ENCODE data around the gene R3HDM4.
A peak's percentile ranks its signal among the peaks of the same experiment; 100 is the strongest.
"Not testable (repeated sequence)": the region's sequence is repeated elsewhere in the genome, so short reads cannot be mapped to it uniquely, and the experiment has no call there.

The R3HDM4 gene

GRCh38 chr19:913080-913748 lies at the start of gene R3HDM4:
TSS of gene R3HDM4 (minus strand) at chr19:913219. CDS start at chr19:913157, 62 bp downstream.
- Histone ChIP-seq H3K36me3 (ENCODE audit: control insufficient read depth in 1 of 2, insufficient read depth in 2 of 2, low read length in 2 of 2) (no peaks in the 10 kb centered on the region), H3K27ac (ENCODE audit: low read depth, low read length) (peak within 1 kb of the TSS; percentile 81), H3K27me3 (ENCODE audit: control insufficient read depth in 1 of 2, insufficient read depth in 2 of 2, low read length in 2 of 2) (peaks cover 13 to 16% of the 10 kb centered on the region in 2 donors), H3K9me3 (ENCODE audit: control insufficient read depth in 1 of 2, low read length in 2 of 2) (no peaks in the 10 kb centered on the region), H3K4me1 (ENCODE audit: control insufficient read depth in 1 of 2, insufficient read depth in 2 of 2, low read length in 2 of 2) (peaks cover 13 to 23% of the 10 kb centered on the region in 2 donors), H3K9ac (ENCODE audit: low read depth in 1 of 2, low read length in 2 of 2) (peak within 1 kb of the TSS; percentile 94 to 97), H3K4me3 (ENCODE audit: low read depth in 1 of 2, low read length in 2 of 2) (peak within 1 kb of the TSS; percentile 78)

DNA sequence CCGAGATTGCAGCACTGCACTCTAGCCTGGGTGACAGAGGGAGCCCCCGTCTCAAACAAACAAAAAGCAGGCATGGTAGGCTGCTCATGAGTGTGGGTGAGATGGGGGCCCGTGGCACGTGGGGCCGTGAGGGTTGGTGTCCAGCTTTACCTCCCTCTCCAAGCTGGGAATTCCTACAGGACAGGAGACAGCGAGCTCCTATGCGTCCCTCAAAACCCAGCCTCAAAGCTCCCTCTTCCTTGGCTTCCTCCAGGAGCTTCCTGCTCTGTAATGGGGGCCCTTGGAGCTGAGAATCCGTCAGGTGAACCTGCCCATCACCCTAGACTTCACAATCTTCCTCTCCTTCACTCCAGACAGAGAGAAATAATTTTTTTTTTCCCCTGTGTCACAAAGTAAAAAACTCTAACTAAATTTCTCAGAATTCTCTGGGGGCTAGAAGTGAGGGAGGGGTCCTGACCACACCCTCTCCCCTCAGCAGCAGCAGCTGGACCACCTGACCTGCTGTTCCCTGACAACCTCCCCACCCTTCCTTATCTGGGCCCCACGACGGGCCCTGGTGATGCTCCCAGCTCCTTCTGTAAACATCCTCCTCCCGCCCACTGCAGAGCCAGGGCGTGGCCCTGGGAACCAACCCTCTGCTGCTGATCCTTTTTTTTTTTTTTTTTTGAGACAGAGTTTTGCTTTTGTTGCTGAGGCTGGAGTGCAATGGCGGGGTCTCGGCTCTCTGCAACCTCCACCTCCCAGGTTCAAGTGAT lies 49.0 kb upstream of the R3HDM4 start:
- H3K9ac ChIP-seq (ENCODE audit: low read depth in 1 of 2, low read length in 2 of 2): no peak overlapping the region
- peaks cover 0 to 17% of the 10 kb centered on the region in 2 donors for H3K36me3 ChIP-seq (ENCODE audit: control insufficient read depth in 1 of 2, insufficient read depth in 2 of 2, low read length in 2 of 2)
- no peaks in the 10 kb centered on the region for H3K4me1 ChIP-seq (ENCODE audit: control insufficient read depth in 1 of 2, insufficient read depth in 2 of 2, low read length in 2 of 2)
- H3K4me3 ChIP-seq (ENCODE audit: low read depth in 1 of 2, low read length in 2 of 2): no peak overlapping the region
- no peaks in the 10 kb centered on the region for H3K9me3 ChIP-seq (ENCODE audit: control insufficient read depth in 1 of 2, low read length in 2 of 2)
- H3K27me3 ChIP-seq (ENCODE audit: control insufficient read depth in 1 of 2, insufficient read depth in 2 of 2, low read length in 2 of 2): no peaks in the 10 kb centered on the region
- no peak overlapping the region for H3K27ac ChIP-seq (ENCODE audit: low read depth, low read length)

DNA sequence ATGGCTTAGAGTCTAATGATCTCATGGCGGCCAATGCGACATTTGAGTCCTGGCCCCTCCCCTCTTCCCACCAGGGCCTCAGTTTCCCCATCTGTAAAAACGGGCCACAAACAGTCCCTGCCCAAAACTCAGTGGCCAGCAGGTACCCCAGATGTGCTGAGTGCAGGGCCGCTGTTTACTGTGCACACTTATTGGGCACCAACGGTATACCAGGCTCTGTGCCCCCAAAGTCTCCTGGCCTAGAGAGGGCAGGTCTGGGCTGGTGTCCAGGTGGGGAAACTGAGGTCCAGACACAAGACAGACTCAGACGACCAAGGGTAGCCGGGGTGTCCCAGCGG lies 47.6 kb upstream of the R3HDM4 start:
- Histone ChIP-seq H3K36me3 (ENCODE audit: control insufficient read depth in 1 of 2, insufficient read depth in 2 of 2, low read length in 2 of 2) (peaks cover 0 to 13% of the 10 kb centered on the region in 2 donors), H3K27ac (ENCODE audit: low read depth, low read length) (no peak overlapping the region), H3K4me1 (ENCODE audit: control insufficient read depth in 1 of 2, insufficient read depth in 2 of 2, low read length in 2 of 2) (no peaks in the 10 kb centered on the region), H3K4me3 (ENCODE audit: low read depth in 1 of 2, low read length in 2 of 2) (no peak overlapping the region), H3K9ac (ENCODE audit: low read depth in 1 of 2, low read length in 2 of 2) (no peak overlapping the region), H3K9me3 (ENCODE audit: control insufficient read depth in 1 of 2, low read length in 2 of 2) (no peaks in the 10 kb centered on the region), H3K27me3 (ENCODE audit: control insufficient read depth in 1 of 2, insufficient read depth in 2 of 2, low read length in 2 of 2) (no peaks in the 10 kb centered on the region)

GRCh38 chr19:960020-960419 lies 47.0 kb upstream of the R3HDM4 start:
- H3K9ac ChIP-seq (ENCODE audit: low read depth in 1 of 2, low read length in 2 of 2): no peak overlapping the region
- H3K9me3 ChIP-seq (ENCODE audit: control insufficient read depth in 1 of 2, low read length in 2 of 2): no peaks in the 10 kb centered on the region
- no peaks in the 10 kb centered on the region for H3K27me3 ChIP-seq (ENCODE audit: control insufficient read depth in 1 of 2, insufficient read depth in 2 of 2, low read length in 2 of 2)
- no peak overlapping the region for H3K4me3 ChIP-seq (ENCODE audit: low read depth in 1 of 2, low read length in 2 of 2)
- H3K4me1 ChIP-seq (ENCODE audit: control insufficient read depth in 1 of 2, insufficient read depth in 2 of 2, low read length in 2 of 2): peaks cover 0 to 4% of the 10 kb centered on the region in 2 donors
- peaks cover 0 to 10% of the 10 kb centered on the region in 2 donors for H3K36me3 ChIP-seq (ENCODE audit: control insufficient read depth in 1 of 2, insufficient read depth in 2 of 2, low read length in 2 of 2)
- H3K27ac ChIP-seq (ENCODE audit: low read depth, low read length): no peak overlapping the region

- H3K4me3 ChIP-seq (ENCODE audit: low read depth in 1 of 2, low read length in 2 of 2): no peak overlapping the region
- no peak overlapping the region for H3K9ac ChIP-seq (ENCODE audit: low read depth in 1 of 2, low read length in 2 of 2)
- H3K36me3 ChIP-seq (ENCODE audit: control insufficient read depth in 1 of 2, insufficient read depth in 2 of 2, low read length in 2 of 2): peaks cover 0 to 2% of the 10 kb centered on the region in 2 donors
- no peaks in the 10 kb centered on the region for H3K9me3 ChIP-seq (ENCODE audit: control insufficient read depth in 1 of 2, low read length in 2 of 2)
- no peaks in the 10 kb centered on the region for H3K27me3 ChIP-seq (ENCODE audit: control insufficient read depth in 1 of 2, insufficient read depth in 2 of 2, low read length in 2 of 2)
- no peak overlapping the region for H3K27ac ChIP-seq (ENCODE audit: low read depth, low read length)
- H3K4me1 ChIP-seq (ENCODE audit: control insufficient read depth in 1 of 2, insufficient read depth in 2 of 2, low read length in 2 of 2): peaks cover 0 to 6% of the 10 kb centered on the region in 2 donors
These were observed 46.2 kb upstream of the R3HDM4 start for GRCh38 chr19:958967-959855.

- H3K4me1 ChIP-seq (ENCODE audit: control insufficient read depth in 1 of 2, insufficient read depth in 2 of 2, low read length in 2 of 2): peaks cover 10 to 14% of the 10 kb centered on the region in 2 donors
- H3K27ac ChIP-seq (ENCODE audit: low read depth, low read length); H3K9me3 ChIP-seq (ENCODE audit: control insufficient read depth in 1 of 2, low read length in 2 of 2); H3K27me3 ChIP-seq (ENCODE audit: control insufficient read depth in 1 of 2, insufficient read depth in 2 of 2, low read length in 2 of 2); H3K4me3 ChIP-seq (ENCODE audit: low read depth in 1 of 2, low read length in 2 of 2); H3K36me3 ChIP-seq (ENCODE audit: control insufficient read depth in 1 of 2, insufficient read depth in 2 of 2, low read length in 2 of 2); H3K9ac ChIP-seq (ENCODE audit: low read depth in 1 of 2, low read length in 2 of 2): not testable (repeated sequence)
These were observed 44.6 kb upstream of the R3HDM4 start for GRCh38 chr19:957578-957977.

DNA sequence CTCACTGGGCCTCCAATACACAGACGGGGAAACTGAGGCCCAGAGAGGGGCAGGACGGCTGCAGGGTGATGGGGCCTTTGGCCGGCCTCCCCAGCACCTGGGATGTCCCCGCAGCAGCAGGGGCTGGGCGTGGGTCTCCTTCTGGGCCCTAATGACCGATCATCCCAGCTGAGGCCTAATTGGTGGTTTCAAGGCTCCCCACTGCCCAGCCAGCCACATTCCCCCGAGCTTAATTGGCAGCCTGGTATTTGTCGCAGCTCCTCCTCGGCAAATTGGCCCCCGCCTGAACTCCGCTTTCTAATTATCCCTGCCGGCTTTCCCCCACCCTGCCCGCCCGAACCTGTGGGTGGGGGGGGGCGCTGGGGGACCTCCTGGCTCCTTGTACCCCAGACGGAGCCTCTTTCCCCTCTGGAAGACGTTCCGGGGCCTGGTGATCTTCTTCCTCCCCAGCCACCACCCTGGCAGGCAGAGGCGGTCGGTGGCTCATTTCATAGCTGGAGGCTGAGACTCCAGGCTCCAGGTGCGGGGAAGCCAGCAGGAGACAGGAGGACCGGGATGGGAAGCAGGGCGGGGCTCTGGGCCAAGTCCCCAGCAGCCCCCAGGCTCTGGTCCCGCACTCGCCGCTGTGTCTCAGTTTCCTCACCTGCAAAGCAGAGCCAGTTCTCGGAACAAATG lies 43.9 kb upstream of the R3HDM4 start:
- no peak overlapping the region for H3K27ac ChIP-seq (ENCODE audit: low read depth, low read length)
- no peaks in the 10 kb centered on the region for H3K9me3 ChIP-seq (ENCODE audit: control insufficient read depth in 1 of 2, low read length in 2 of 2)
- no peak overlapping the region for H3K4me3 ChIP-seq (ENCODE audit: low read depth in 1 of 2, low read length in 2 of 2)
- H3K4me1 ChIP-seq (ENCODE audit: control insufficient read depth in 1 of 2, insufficient read depth in 2 of 2, low read length in 2 of 2): peaks cover 13 to 21% of the 10 kb centered on the region in 2 donors
- no peaks in the 10 kb centered on the region for H3K27me3 ChIP-seq (ENCODE audit: control insufficient read depth in 1 of 2, insufficient read depth in 2 of 2, low read length in 2 of 2)
- no peaks in the 10 kb centered on the region for H3K36me3 ChIP-seq (ENCODE audit: control insufficient read depth in 1 of 2, insufficient read depth in 2 of 2, low read length in 2 of 2)
- H3K9ac ChIP-seq (ENCODE audit: low read depth in 1 of 2, low read length in 2 of 2): no peak overlapping the region

GRCh38 chr19:955803-956765 lies 43.1 kb upstream of the R3HDM4 start:
- no peaks in the 10 kb centered on the region for H3K9me3 ChIP-seq (ENCODE audit: control insufficient read depth in 1 of 2, low read length in 2 of 2)
- no peaks in the 10 kb centered on the region for H3K27me3 ChIP-seq (ENCODE audit: control insufficient read depth in 1 of 2, insufficient read depth in 2 of 2, low read length in 2 of 2)
- no peak overlapping the region for H3K4me3 ChIP-seq (ENCODE audit: low read depth in 1 of 2, low read length in 2 of 2)
- H3K36me3 ChIP-seq (ENCODE audit: control insufficient read depth in 1 of 2, insufficient read depth in 2 of 2, low read length in 2 of 2): no peaks in the 10 kb centered on the region
- no peak overlapping the region for H3K27ac ChIP-seq (ENCODE audit: low read depth, low read length)
- no peak overlapping the region for H3K9ac ChIP-seq (ENCODE audit: low read depth in 1 of 2, low read length in 2 of 2)
- H3K4me1 ChIP-seq (ENCODE audit: control insufficient read depth in 1 of 2, insufficient read depth in 2 of 2, low read length in 2 of 2): peaks cover 13 to 25% of the 10 kb centered on the region in 2 donors

Data from duodenal mucosa (tissue), 2 donors.